GM12865 (cell line): Measurements from ENCODE around the gene BTBD1.
A peak's percentile ranks its signal among the peaks of the same experiment; 100 is the strongest.

Experiments used
- DNase-seq: peaks from one replicate; pipeline ENCODE4 v3.0.0; 2010; ENCODE audit warnings: low read depth
- H3K4me3 ChIP-seq: 2 replicates; pipeline ENCODE4 v1.5.1; 2011; ENCODE audit warnings: mild to moderate bottlenecking, low read depth, low read length, control low read depth
- TF ChIP-seq, protein P1 (sequence below): IDR thresholded peaks from 2 replicates; pipeline ENCODE4 v1.5.1; 2011; ENCODE audit warnings: low read length, control low read depth, low read depth, inconsistent platforms; ENCODE audit not compliant: insufficient read depth; ENCODE audit errors: missing control alignments

The BTBD1 gene

GRCh38 chr15:83066034-83066733, 868 bp downstream of the BTBD1 start:
- TF ChIP-seq, protein P1, sequence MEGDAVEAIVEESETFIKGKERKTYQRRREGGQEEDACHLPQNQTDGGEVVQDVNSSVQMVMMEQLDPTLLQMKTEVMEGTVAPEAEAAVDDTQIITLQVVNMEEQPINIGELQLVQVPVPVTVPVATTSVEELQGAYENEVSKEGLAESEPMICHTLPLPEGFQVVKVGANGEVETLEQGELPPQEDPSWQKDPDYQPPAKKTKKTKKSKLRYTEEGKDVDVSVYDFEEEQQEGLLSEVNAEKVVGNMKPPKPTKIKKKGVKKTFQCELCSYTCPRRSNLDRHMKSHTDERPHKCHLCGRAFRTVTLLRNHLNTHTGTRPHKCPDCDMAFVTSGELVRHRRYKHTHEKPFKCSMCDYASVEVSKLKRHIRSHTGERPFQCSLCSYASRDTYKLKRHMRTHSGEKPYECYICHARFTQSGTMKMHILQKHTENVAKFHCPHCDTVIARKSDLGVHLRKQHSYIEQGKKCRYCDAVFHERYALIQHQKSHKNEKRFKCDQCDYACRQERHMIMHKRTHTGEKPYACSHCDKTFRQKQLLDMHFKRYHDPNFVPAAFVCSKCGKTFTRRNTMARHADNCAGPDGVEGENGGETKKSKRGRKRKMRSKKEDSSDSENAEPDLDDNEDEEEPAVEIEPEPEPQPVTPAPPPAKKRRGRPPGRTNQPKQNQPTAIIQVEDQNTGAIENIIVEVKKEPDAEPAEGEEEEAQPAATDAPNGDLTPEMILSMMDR: no peak
- DNase-seq: no peak
- H3K4me3 ChIP-seq: peak overlapping the region; percentile 98

- TF ChIP-seq, protein P1: no peak
- peak overlapping the region; percentile 98 for H3K4me3 ChIP-seq
- DNase-seq: no peak
These were observed 1.6 kb downstream of the BTBD1 start for GRCh38 chr15:83065431-83065830.

DNA sequence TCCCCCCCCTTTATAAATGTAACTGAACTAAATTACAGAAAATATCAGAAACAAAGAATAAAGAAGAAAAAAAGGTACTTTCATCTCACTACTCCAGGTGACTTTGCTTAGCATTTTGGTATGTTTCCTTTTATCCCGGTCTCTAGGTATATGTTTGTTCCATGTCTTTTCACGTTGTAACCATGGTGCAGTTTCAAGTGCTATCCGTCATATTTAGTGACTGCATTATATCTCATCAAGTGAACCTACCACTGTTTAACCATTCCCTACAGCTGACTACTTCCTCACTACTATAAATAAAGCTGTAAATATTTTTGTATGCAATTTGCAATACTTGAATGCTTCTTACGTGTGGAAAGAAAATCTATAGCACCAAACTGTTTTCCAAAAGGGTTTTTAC, 2.2 kb downstream of the BTBD1 start:
- DNase-seq: no peak
- TF ChIP-seq, protein P1: no peak
- peak overlapping the region; percentile 98 for H3K4me3 ChIP-seq

DNA sequence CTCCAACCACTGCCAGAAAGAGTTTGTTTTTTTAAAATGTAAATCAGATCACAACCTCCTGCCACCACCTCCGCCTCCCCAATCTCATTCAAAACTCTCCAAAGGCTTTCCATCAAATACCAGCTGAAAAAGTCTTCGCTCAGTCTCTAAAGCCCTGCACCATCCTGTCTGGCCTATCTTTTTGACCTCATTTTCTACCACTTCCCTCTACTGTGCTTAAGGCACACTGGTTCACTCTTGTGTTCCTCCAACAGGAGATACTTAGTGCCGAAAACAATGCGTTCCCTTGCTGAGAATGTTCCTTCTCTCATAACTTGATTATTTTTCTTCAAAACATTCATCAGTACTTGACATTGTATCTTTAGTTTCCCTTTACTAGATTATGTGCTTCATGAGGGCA, 3.5 kb downstream of the BTBD1 start:
- H3K4me3 ChIP-seq: peak overlapping the region; percentile 98
- peak; percentile 41 for DNase-seq
- TF ChIP-seq, protein P1: no peak

GRCh38 chr15:83062768-83063180, 4.3 kb downstream of the BTBD1 start:
- TF ChIP-seq, protein P1: no peak
- H3K4me3 ChIP-seq: peak overlapping the region; percentile 98; the same call in 1 of the 2 replicates
- DNase-seq: peak; percentile 38

- TF ChIP-seq, protein P1: no peak
- DNase-seq: no peak
- no peak overlapping the region for H3K4me3 ChIP-seq
These were observed 5.4 kb downstream of the BTBD1 start for GRCh38 chr15:83061680-83062079.
